ENCODE results near the gene ATF7.

DNA sequence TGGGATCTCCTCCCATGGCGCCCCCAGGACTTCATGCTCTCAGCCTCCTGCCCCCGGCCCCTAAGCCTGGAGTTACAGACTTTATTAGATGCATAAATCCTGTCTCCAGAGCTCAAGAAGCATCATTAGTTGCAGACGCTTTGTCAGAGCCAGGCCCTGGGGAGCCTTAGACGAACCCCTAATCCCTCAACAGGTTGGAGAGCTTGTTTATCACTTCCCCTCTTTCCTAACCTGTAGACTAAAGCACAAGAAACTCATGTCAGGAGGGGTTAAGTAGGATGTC, 118.6 kb downstream of the ATF7 start:
- TF ChIP-seq, protein P1, sequence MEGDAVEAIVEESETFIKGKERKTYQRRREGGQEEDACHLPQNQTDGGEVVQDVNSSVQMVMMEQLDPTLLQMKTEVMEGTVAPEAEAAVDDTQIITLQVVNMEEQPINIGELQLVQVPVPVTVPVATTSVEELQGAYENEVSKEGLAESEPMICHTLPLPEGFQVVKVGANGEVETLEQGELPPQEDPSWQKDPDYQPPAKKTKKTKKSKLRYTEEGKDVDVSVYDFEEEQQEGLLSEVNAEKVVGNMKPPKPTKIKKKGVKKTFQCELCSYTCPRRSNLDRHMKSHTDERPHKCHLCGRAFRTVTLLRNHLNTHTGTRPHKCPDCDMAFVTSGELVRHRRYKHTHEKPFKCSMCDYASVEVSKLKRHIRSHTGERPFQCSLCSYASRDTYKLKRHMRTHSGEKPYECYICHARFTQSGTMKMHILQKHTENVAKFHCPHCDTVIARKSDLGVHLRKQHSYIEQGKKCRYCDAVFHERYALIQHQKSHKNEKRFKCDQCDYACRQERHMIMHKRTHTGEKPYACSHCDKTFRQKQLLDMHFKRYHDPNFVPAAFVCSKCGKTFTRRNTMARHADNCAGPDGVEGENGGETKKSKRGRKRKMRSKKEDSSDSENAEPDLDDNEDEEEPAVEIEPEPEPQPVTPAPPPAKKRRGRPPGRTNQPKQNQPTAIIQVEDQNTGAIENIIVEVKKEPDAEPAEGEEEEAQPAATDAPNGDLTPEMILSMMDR (IDR thresholded peaks at IDR 0.05), result no peak
- no peak for TF ChIP-seq ZFX (IDR thresholded peaks at IDR 0.05; ENCODE audit: borderline replicate concordance)
